K562 (cell line): ENCODE results near the gene KCTD3. TPM values are rescaled to one million over a fixed set of nuclear protein-coding genes. Genes with fewer than 3 reads are reported as not detected.

Experiments used
- ATAC-seq: fragments of 200-7000 bp; cut with Tn5 transposase; 3 replicates; pipeline ENCODE4 v1.9.1; 2020; ENCODE audit warnings: moderate library complexity
- BruUV-seq: library from RNA; stranded (reverse); fragments of 400-500 nt; replicated peaks from 2 replicates; lab custom pipeline; 2021; lab: Mats Ljungman, UMichigan
- CTCF ChIA-PET: fragments of 300-600 bp; formaldehyde crosslinking; extraction: SDS; loops from one replicate; lab custom pipeline; 2021; ENCODE audit warnings: low intra/inter-chr PET ratio; lab: Yijun Ruan, JAX
- POLR2A ChIA-PET: fragments of 300-600, 350-650 bp; sonication (Branson Sonifier 250); formaldehyde crosslinking; extraction: SDS; loops from one replicate; lab custom pipeline; 2021; ENCODE audit warnings: antibody characterized with exemption, inconsistent platforms; lab: Yijun Ruan, JAX
- DNase-seq, 4 experiments: peaks; one replicate each; pipeline versions ENCODE4 v3.0.0 to v3.0.0-alpha.2; 2011 to 2018; ENCODE audit warnings: low spot score in 3 of 4, mixed read lengths in 3 of 4; ENCODE audit errors: extremely low read depth in 1 of 4
- FAIRE-seq: peaks from 2 replicates; lab custom pipeline; 2011; peaks lifted over from hg19 to GRCh38; lab: Jason Lieb, UNC
- H2AFZ ChIP-seq: 2 replicates; pipeline ENCODE4 v1.6.0; 2011; ENCODE audit warnings: low read depth, low read length, control low read depth, inconsistent platforms
- H3K27ac ChIP-seq: fragments of 200-600 bp; 3 replicates; pipeline ENCODE4 v1.8.0; 2011; ENCODE audit warnings: low read depth, mild to moderate bottlenecking, control low read depth, inconsistent platforms, low read length, moderate library complexity, mixed read lengths; ENCODE audit errors: extremely low read depth
- H3K27me3 ChIP-seq, 2 experiments: fragments of 300-600 bp in 1 of 2; 2 replicates in 1 of 2; 3 replicates in 1 of 2; pipeline versions ENCODE4 v1.6.0 to v1.8.0; 2011; ENCODE audit warnings: inconsistent platforms in 2 of 2, low read length in 2 of 2, mild to moderate bottlenecking in 1 of 2, mixed read lengths in 1 of 2, moderate library complexity in 1 of 2; ENCODE audit not compliant: control insufficient read depth in 2 of 2, insufficient read depth in 2 of 2
- H3K36me3 ChIP-seq: fragments of 300-600 bp; 3 replicates; pipeline ENCODE4 v1.8.0; 2011; ENCODE audit warnings: mild to moderate bottlenecking, low read length, inconsistent platforms; ENCODE audit not compliant: control insufficient read depth, insufficient read depth
- H3K4me1 ChIP-seq, 2 experiments: fragments of 200-600 bp in 1 of 2; replicated peaks in 1 of 2; 2 replicates in 1 of 2; 3 replicates in 1 of 2; pipeline versions ENCODE4 v1.5.1 to v1.8.0; 2011; ENCODE audit warnings: inconsistent platforms in 2 of 2, low read length in 2 of 2, mild to moderate bottlenecking in 1 of 2, mixed read lengths in 1 of 2, moderate library complexity in 1 of 2; ENCODE audit not compliant: control insufficient read depth in 2 of 2, insufficient read depth in 2 of 2
- H3K4me2 ChIP-seq: 2 replicates; pipeline ENCODE4 v1.6.1; 2011; ENCODE audit warnings: low read length, control low read depth, inconsistent platforms, mixed read lengths; ENCODE audit not compliant: insufficient read depth
- H3K4me3 ChIP-seq: fragments of 200-600 bp; sonication (generic), shearing (Covaris generic); 2 replicates; pipeline ENCODE4 v1.5.1; 2016; ENCODE audit warnings: control low read depth, inconsistent platforms
- H3K79me2 ChIP-seq: fragments of 200-600 bp; 3 replicates; pipeline ENCODE4 v1.8.0; 2011; ENCODE audit warnings: low read length, inconsistent platforms; ENCODE audit not compliant: control insufficient read depth, insufficient read depth
- H3K9ac ChIP-seq, 2 experiments: 2 replicates each; pipeline versions ENCODE4 v1.6.0 to v1.6.1; 2011; ENCODE audit warnings: low read depth in 2 of 2, low read length in 2 of 2, control low read depth in 1 of 2, inconsistent platforms in 1 of 2, mild to moderate bottlenecking in 1 of 2, mixed read lengths in 1 of 2; ENCODE audit not compliant: insufficient read depth in 1 of 2
- H3K9me1 ChIP-seq: one replicate; pipeline ENCODE4 v1.6.0; 2011; ENCODE audit warnings: inconsistent platforms, mild to moderate bottlenecking, low read length, moderate library complexity; ENCODE audit not compliant: control insufficient read depth, insufficient read depth
- H3K9me3 ChIP-seq: replicated peaks from 2 replicates; pipeline ENCODE4 v1.5.1; 2011; ENCODE audit warnings: low read depth, low read length, inconsistent platforms; ENCODE audit not compliant: control insufficient read depth, insufficient read depth
- H4K20me1 ChIP-seq: replicated peaks from 2 replicates; pipeline ENCODE4 v1.6.1; 2011; ENCODE audit warnings: low read length, inconsistent platforms, mixed read lengths; ENCODE audit not compliant: control insufficient read depth, insufficient read depth
- CBX3 ChIP-seq, 2 experiments: IDR thresholded peaks; 1 replicate in 1 of 2; 2 replicates in 1 of 2; pipeline ENCODE4 v1.6.1; 2012; ENCODE audit warnings: inconsistent platforms in 2 of 2, low read length in 2 of 2, borderline replicate concordance in 1 of 2, control low read depth in 1 of 2
- GTF2E2 ChIP-seq: fragments of 200-800 bp; sonication (Bioruptor generic); IDR thresholded peaks from 2 replicates; pipeline ENCODE4 v1.6.1; 2016; ENCODE audit warnings: missing genetic modification characterization, missing compliant biosample characterization
- IRF2 ChIP-seq: sonication (generic); formaldehyde crosslinking; IDR thresholded peaks from 2 replicates; pipeline ENCODE4 v1.8.1; 2022; ENCODE audit warnings: mild to moderate bottlenecking, missing genetic modification reagents
- KLF13 ChIP-seq: fragments of 450-650 bp; IDR thresholded peaks from 2 replicates; pipeline ENCODE4 v1.6.1; 2016; ENCODE audit warnings: missing genetic modification characterization, low read depth, mild to moderate bottlenecking, missing compliant biosample characterization, moderate library complexity, borderline replicate concordance
- NCOA6 ChIP-seq: fragments of 450-650 bp; IDR thresholded peaks from 2 replicates; pipeline ENCODE4 v1.6.1; 2017; ENCODE audit warnings: mild to moderate bottlenecking
- ZNF512 ChIP-seq: IDR thresholded peaks from 2 replicates; pipeline ENCODE4 v1.6.1; 2016; ENCODE audit warnings: missing genetic modification characterization, missing compliant biosample characterization
- whole genome bisulfite sequencing: fragments of 100-300 bp; shearing (Covaris generic); methylation state at CpG from one replicate; pipeline ENCODE4 v1.1.6; 2016; ENCODE audit warnings: low coverage, mixed read lengths; ENCODE audit not compliant: insufficient coverage; ENCODE audit errors: missing lambda C conversion rate; 5-methylcytosine and 5-hydroxymethylcytosine counted together
- in situ Hi-C: fragments of 300-500 bp; cut with MboI; formaldehyde crosslinking; loops from 4 replicates; pipeline ENCODE4 v1.15.0; 2018; ENCODE audit warnings: inconsistent platforms, mixed read lengths
- intact Hi-C: fragments of 100-400 bp; cut with micrococcal nuclease; formaldehyde crosslinking; loops from 2 replicates; pipeline ENCODE4 v1.14.2; 2022
- polyA plus RNA-seq, 8 experiments: library from polyadenylated mRNA; depleted of rRNA in 4 of 8; stranded (reverse) in 5 of 8; unstranded in 3 of 8; fragments of >200 nt; fragmentation: Nextera tagmentation in 2 of 8; fragmentation: Illumina TruSeq in 1 of 8; extraction: Ambion mirVana in 2 of 8; extraction: Trizol in 1 of 8; gene quantifications; 2 replicates each; pipeline versions ENCODE4 v1.2.1 to v1.2.3, GENCODE V29; 2011 to 2014; ENCODE audit warnings: inconsistent platforms in 1 of 8, missing spikeins in 1 of 8
- total RNA-seq, 7 experiments: library from RNA; depleted of rRNA in 6 of 7; stranded (reverse); fragments of >200 nt in 6 of 7; fragmentation: Illumina TruSeq in 2 of 7; extraction: Trizol in 2 of 7; gene quantifications; 2 replicates each; pipeline versions ENCODE4 v1.2.1 to v1.2.3, GENCODE V29; 2011 to 2021; ENCODE audit warnings: low replicate concordance in 1 of 7
- TF ChIP-seq, protein P1 (sequence below): sonication (generic); formaldehyde crosslinking; IDR thresholded peaks from 2 replicates; pipeline ENCODE4 v1.8.0; 2023; ENCODE audit warnings: mild to moderate bottlenecking, missing genetic modification reagents
- TF ChIP-seq, protein P2 (sequence below): sonication (generic); formaldehyde crosslinking; IDR thresholded peaks from 2 replicates; pipeline ENCODE4 v1.8.0; 2022; ENCODE audit warnings: mild to moderate bottlenecking, missing genetic modification reagents, borderline replicate concordance
- TF ChIP-seq, protein P3 (sequence below): fragments of 200-400 bp; formaldehyde crosslinking; IDR thresholded peaks from 2 replicates; pipeline ENCODE4 v1.6.1; 2017; ENCODE audit warnings: mild to moderate bottlenecking, low read depth, low read length, moderate library complexity

The KCTD3 gene
- total and polyA plus RNA-seq, 9 of the 15 experiments (the other 6 are each of a cell fraction or from before 2014, with no cell fraction given): 12.8 to 77.1 (median 44.3) TPM

DNA sequence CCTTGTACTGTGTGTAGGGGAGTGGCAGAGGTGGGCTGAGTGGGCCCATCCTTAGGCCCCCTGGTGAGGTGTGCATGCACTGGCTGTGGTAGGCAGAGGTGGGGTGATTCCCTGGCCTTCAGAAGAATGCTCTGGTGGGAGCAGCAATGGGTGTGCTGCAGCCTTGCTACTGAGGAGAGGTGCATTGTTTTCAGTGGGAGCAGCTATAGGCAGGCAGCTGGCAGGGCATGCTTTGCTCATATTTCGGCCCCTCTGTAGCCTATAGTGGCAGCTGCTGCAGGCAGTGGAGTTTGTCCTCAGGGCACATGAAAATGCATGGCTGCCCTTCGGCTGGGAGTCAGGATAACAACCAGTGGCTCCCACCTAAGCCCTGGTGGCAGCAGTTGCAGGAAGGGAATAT is 10.1 kb upstream of the KCTD3 start (continued):
- TF ChIP-seq, protein P1, sequence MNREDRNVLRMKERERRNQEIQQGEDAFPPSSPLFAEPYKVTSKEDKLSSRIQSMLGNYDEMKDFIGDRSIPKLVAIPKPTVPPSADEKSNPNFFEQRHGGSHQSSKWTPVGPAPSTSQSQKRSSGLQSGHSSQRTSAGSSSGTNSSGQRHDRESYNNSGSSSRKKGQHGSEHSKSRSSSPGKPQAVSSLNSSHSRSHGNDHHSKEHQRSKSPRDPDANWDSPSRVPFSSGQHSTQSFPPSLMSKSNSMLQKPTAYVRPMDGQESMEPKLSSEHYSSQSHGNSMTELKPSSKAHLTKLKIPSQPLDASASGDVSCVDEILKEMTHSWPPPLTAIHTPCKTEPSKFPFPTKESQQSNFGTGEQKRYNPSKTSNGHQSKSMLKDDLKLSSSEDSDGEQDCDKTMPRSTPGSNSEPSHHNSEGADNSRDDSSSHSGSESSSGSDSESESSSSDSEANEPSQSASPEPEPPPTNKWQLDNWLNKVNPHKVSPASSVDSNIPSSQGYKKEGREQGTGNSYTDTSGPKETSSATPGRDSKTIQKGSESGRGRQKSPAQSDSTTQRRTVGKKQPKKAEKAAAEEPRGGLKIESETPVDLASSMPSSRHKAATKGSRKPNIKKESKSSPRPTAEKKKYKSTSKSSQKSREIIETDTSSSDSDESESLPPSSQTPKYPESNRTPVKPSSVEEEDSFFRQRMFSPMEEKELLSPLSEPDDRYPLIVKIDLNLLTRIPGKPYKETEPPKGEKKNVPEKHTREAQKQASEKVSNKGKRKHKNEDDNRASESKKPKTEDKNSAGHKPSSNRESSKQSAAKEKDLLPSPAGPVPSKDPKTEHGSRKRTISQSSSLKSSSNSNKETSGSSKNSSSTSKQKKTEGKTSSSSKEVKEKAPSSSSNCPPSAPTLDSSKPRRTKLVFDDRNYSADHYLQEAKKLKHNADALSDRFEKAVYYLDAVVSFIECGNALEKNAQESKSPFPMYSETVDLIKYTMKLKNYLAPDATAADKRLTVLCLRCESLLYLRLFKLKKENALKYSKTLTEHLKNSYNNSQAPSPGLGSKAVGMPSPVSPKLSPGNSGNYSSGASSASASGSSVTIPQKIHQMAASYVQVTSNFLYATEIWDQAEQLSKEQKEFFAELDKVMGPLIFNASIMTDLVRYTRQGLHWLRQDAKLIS (CRISPR knock-in tag): no peak
- TF ChIP-seq, protein P2, sequence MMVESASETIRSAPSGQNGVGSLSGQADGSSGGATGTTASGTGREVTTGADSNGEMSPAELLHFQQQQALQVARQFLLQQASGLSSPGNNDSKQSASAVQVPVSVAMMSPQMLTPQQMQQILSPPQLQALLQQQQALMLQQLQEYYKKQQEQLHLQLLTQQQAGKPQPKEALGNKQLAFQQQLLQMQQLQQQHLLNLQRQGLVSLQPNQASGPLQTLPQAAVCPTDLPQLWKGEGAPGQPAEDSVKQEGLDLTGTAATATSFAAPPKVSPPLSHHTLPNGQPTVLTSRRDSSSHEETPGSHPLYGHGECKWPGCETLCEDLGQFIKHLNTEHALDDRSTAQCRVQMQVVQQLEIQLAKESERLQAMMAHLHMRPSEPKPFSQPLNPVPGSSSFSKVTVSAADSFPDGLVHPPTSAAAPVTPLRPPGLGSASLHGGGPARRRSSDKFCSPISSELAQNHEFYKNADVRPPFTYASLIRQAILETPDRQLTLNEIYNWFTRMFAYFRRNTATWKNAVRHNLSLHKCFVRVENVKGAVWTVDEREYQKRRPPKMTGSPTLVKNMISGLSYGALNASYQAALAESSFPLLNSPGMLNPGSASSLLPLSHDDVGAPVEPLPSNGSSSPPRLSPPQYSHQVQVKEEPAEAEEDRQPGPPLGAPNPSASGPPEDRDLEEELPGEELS (CRISPR knock-in tag): no peak
- TF ChIP-seq, all 486 proteins: peak for 0

DNA sequence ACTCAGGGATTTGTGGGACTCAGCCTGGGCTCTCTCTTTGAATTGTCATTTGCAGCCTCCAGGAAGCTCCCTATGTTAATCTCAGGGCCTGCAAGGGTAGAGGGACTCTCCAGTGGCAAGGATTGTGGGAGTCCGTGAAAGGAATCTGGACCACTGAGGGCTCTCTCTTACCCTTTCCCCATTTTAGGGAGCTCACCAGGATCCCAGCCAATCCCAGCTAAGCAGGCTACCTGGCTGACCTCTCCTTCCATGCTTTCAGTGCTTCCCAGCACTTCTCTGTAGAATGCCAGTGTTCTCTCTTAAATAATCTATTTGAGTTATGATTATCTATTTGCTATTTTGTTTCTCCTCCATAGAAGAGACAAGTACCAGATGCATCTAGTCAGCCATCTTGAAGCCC is 9.6 kb upstream of the KCTD3 start:
- Histone ChIP-seq H3K36me3 (no peaks in the 10 kb centered on the region), H3K4me2 (no peak overlapping the region), H2AFZ (no peak overlapping the region)
- FAIRE-seq: no peak
- CTCF ChIA-PET: no interaction called here
- BruUV-seq: no TSS peak
- TF ChIP-seq, protein P3, sequence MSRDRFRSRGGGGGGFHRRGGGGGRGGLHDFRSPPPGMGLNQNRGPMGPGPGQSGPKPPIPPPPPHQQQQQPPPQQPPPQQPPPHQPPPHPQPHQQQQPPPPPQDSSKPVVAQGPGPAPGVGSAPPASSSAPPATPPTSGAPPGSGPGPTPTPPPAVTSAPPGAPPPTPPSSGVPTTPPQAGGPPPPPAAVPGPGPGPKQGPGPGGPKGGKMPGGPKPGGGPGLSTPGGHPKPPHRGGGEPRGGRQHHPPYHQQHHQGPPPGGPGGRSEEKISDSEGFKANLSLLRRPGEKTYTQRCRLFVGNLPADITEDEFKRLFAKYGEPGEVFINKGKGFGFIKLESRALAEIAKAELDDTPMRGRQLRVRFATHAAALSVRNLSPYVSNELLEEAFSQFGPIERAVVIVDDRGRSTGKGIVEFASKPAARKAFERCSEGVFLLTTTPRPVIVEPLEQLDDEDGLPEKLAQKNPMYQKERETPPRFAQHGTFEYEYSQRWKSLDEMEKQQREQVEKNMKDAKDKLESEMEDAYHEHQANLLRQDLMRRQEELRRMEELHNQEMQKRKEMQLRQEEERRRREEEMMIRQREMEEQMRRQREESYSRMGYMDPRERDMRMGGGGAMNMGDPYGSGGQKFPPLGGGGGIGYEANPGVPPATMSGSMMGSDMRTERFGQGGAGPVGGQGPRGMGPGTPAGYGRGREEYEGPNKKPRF: no peak
- no peak for TF ChIP-seq GTF2E2
- no peak for TF ChIP-seq KLF13 (tag)
- no peak for TF ChIP-seq IRF2 (CRISPR knock-in tag)
- no peak for TF ChIP-seq CBX3 (IDR thresholded peaks at IDR 0.05; ENCODE audit: borderline replicate concordance in 1 of 2, low read length in 2 of 2)
- TF ChIP-seq ZNF512 (tag): no peak
- no peak for TF ChIP-seq NCOA6
- TF ChIP-seq, all 486 proteins: peak for 0
- WGBS: 7% methylated on average over 1 of the region's 1 CpG
- Histone ChIP-seq H4K20me1 (no peaks in the 10 kb centered on the region), H3K9ac (no peak overlapping the region), H3K9me1 (no peaks in the 10 kb centered on the region), H3K27ac (no peak overlapping the region), H3K27me3 (no peaks in the 10 kb centered on the region), H3K4me3 (no peak overlapping the region), H3K9me3 (no peaks in the 10 kb centered on the region), H3K4me1 (no peaks in the 10 kb centered on the region), H3K79me2 (no peaks in the 10 kb centered on the region)
- POLR2A ChIA-PET: interaction anchor here (0.6 kb wide), 1 partner anchor 10 kb away, joined by 3 read pairs; the partner anchor contains the start of gene KCTD3
- DNase-seq (no peak), ATAC-seq (no peak)
- in situ Hi-C loops: no loop called here
- intact Hi-C loops: no loop called here
